ENCODE data around the gene TGFB1I1.

Gene TGFB1I1

DNA sequence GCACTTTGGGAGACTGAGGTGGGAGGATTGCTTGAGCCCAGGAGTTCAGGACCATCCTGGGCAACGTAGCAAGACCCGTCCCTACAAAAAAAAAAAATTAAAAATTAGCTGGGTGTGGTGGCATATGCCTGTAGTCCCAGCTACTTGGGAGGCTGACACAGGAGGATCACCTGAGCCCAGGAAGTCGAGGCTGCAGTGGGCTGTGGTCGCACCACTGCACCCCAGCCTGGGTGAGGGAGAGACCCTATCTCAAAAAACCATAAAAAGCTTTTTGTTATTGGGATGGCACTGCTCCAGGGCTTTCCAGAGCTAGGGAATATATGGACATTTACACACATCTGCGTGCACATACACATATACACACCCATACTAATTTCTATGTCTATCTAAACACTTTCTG is 20.8 kb upstream of the TGFB1I1 start:
- CTCF ChIA-PET, result interaction anchor here (0.5 to 1.4 kb wide), 9 partner anchors 8 to 551 kb away, joined by 3 to 9 read pairs (median 5); partner anchors contain the start of genes HSD3B7 and ZNF843
- POLR2A ChIA-PET (ENCODE audit: low non-redundant PET), result no interaction called here
- no peak for DNase-seq (ENCODE audit: low spot score)
- peak overlapping the region; percentile 100 for H3K27ac ChIP-seq
- TF ChIP-seq, protein P1, sequence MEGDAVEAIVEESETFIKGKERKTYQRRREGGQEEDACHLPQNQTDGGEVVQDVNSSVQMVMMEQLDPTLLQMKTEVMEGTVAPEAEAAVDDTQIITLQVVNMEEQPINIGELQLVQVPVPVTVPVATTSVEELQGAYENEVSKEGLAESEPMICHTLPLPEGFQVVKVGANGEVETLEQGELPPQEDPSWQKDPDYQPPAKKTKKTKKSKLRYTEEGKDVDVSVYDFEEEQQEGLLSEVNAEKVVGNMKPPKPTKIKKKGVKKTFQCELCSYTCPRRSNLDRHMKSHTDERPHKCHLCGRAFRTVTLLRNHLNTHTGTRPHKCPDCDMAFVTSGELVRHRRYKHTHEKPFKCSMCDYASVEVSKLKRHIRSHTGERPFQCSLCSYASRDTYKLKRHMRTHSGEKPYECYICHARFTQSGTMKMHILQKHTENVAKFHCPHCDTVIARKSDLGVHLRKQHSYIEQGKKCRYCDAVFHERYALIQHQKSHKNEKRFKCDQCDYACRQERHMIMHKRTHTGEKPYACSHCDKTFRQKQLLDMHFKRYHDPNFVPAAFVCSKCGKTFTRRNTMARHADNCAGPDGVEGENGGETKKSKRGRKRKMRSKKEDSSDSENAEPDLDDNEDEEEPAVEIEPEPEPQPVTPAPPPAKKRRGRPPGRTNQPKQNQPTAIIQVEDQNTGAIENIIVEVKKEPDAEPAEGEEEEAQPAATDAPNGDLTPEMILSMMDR (conservative IDR thresholded peaks at IDR 0.05; ENCODE audit: low read depth), result no peak

DNA sequence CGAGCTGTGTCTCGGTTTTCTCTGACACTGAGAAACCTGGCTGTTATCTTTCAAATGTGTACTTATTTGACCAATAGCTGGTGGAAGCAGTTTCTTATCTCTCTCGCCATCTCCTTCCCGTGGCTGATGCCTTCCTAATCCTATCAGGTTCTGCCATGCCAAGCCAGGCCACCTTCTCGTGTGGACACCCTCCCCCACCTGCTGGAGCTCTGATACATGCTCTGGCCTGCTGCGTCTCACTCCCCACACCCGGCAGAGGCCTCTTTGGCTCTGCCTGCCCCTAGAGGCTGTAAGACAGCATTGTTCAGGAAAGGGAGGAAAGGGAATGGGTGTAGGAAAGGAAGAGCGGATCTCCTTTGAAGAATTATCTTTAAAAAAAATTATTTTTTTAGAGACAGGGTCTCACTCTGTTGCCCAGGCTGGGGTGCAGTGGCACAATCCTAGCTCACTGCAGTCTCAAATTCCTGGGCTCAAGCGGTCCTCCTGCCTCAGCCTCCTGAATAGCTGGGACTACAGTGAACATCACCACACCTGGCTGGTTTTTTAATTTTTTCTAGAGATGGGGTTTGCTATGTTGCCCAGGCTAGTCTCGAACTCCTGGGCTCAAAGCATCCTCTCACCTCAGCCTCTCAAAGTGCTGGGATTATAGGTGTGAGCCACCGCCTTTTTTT is 20.1 kb upstream of the TGFB1I1 start:
- ChIA-PET POLR2A (ENCODE audit: low non-redundant PET) (interaction anchor here (0.7 kb wide), 1 partner anchor 27 kb away, joined by 3 read pairs; no protein-coding TSS in a partner anchor), CTCF (interaction anchor here (0.5 to 1.4 kb wide), 10 partner anchors 9 to 551 kb away, joined by 3 to 9 read pairs (median 4); partner anchors contain the start of genes HSD3B7 and ZNF843)
- TF ChIP-seq, protein P1 (conservative IDR thresholded peaks at IDR 0.05; ENCODE audit: low read depth), result peak; percentile 80
- H3K27ac ChIP-seq, result peak overlapping the region; percentile 100
- DNase-seq (ENCODE audit: low spot score), result peak; percentile 71

DNA sequence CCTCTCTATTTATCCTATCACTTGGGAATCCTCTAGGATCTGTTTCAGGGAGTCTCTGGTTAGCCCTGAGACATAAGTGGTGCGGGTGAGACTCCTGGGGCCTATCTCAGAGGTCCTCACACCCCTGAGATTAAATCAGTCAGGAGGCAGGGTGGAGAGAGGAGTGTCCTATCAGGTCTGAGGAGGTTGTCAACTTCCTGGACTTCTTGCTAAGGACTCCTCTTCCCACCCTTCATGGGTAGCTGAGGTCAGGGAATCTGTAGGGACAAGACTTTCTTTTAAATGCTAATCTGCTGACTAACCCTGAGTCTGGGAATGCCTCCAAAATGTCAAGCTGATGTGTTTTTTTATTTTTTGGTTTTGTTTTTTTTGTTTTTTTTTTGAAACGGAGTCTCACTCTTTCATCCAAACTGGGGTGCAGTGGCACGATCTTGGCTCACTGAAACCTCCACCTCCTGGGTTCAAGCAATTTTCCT is 19.3 kb upstream of the TGFB1I1 start:
- H3K27ac ChIP-seq, result peak overlapping the region; percentile 100

DNA sequence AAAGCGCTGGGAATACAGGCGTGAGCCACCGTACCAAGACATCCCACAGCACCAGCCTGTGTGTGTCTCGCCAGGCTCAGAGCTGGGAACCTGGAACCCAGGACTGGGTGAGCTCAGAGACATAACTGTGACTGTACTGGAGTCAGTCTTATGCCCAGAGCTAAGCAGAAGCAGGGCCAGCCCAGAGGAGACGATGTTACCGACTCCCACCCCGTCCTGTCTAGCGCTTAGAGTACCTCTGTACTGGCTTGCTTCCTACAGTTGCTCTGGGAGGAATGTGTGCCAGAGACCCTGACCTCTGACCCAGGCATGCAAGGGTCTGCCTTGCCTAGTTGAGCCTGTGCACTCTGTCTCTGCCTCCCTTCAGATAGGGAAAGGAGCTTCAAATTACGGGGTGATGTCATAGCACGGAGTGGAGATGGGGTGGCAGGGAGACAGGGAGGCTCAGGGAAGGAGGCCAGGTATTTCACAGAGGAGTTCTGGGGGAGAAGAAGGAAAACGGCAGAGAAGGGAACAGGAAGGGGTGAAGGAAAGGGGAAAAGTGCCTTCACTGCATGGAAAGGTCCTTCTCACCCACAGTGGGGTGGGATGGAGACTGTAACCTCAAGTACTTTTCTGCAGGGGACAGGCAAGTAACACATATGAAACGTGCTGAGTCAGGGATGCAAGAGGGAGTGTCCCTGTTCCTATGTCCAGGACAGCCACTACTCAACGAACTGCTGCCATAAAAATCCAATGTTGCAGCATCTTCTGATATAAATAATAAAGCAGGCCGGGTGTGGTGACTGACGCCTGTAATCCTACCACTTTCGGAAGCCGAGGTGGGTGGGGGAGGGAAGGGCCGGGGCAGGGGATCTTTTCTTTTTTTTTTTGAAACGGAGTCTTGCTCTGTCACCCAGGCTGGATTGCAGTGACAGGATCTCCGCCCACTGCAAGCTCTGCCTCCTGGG is 18.4 kb upstream of the TGFB1I1 start:
- peak overlapping the region; percentile 100 for H3K27ac ChIP-seq
- peak; percentile 35 for DNase-seq (ENCODE audit: low spot score)
- ChIA-PET CTCF (interaction anchor here (0.5 to 0.6 kb wide), 3 partner anchors 311 to 471 kb away, joined by 3 to 4 read pairs (median 3); no protein-coding TSS in a partner anchor), POLR2A (ENCODE audit: low non-redundant PET) (interaction anchor here (0.6 to 0.7 kb wide), 3 partner anchors 13 to 147 kb away, joined by 3 to 4 read pairs (median 3); no protein-coding TSS in a partner anchor)
- TF ChIP-seq, protein P1 (conservative IDR thresholded peaks at IDR 0.05; ENCODE audit: low read depth), result no peak

More for the DNA sequence above, 19.3 kb upstream of the TGFB1I1 start:
- ChIA-PET POLR2A (ENCODE audit: low non-redundant PET) (interaction anchor here (0.7 kb wide), 1 partner anchor 24 kb away, joined by 3 read pairs; no protein-coding TSS in a partner anchor), CTCF (interaction anchor here (0.6 to 1.2 kb wide), 3 partner anchors 69 to 287 kb away, joined by 3 to 5 read pairs (median 4); no protein-coding TSS in a partner anchor)
- TF ChIP-seq, protein P1 (conservative IDR thresholded peaks at IDR 0.05; ENCODE audit: low read depth), result no peak
- peak; percentile 68 for DNase-seq (ENCODE audit: low spot score)

DNA sequence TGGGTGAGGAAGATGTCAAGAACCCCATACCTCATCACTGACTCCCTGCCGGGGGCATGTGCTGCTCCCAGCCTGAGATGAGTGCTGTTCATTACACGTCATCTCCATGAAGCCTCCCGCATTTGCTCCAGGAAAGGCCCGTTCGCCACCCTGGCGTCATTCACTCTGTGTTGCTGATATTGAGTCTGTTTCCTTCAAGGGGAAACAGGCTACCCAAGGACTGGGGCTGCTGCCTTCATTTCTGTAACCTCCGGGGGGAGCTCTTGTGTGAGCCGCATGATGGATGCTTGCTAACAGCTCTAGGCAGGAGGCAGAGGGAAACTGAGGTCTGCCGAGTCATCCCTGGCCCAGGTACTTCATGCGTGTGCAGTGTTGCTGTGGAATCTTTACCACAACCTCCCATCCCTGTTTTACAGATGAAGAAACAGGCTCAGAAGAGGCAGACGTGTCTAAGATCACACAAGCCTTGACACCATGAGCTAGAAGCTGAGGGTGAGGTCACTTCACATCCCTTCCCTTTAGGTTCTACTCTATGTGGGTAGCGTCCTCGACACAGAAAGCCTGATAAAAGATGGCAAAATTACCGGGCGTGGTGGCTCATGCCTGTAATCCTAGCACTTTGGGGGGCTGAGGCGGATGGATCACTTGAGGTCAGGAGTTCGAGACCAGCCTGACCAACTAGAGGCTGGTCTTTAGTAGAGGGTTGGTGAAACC is 16.2 kb upstream of the TGFB1I1 start:
- H3K27ac ChIP-seq, result peak overlapping the region; percentile 100
- POLR2A ChIA-PET (ENCODE audit: low non-redundant PET), result no interaction called here
- TF ChIP-seq, protein P1 (conservative IDR thresholded peaks at IDR 0.05; ENCODE audit: low read depth), result no peak
- CTCF ChIA-PET, result no interaction called here
- no peak for DNase-seq (ENCODE audit: low spot score)
